BJ (cell line): Measurements from ENCODE around the gene MIOX. TPM values are rescaled to one million over a fixed set of nuclear protein-coding genes. Genes with fewer than 3 reads are reported as not detected.

Source experiments
- CTCF ChIA-PET: fragments of 350-600 bp; formaldehyde crosslinking; extraction: SDS; loops from one replicate; lab custom pipeline; 2021; ENCODE audit warnings: antibody characterized with exemption, inconsistent platforms; lab: Yijun Ruan, JAX
- POLR2A ChIA-PET: fragments of 300-600 bp; sonication (Branson Sonifier 250); formaldehyde crosslinking; extraction: SDS; loops from one replicate; lab custom pipeline; 2021; ENCODE audit warnings: antibody characterized with exemption; lab: Charles Lee
- DNase-seq: peaks from one replicate; pipeline ENCODE4 v3.0.0-alpha.2; 2011; ENCODE audit warnings: low read depth
- H3K27me3 ChIP-seq: 2 replicates; pipeline ENCODE4 v1.6.0; 2011; ENCODE audit warnings: low read length; ENCODE audit not compliant: control insufficient read depth, insufficient read depth
- H3K36me3 ChIP-seq: 2 replicates; pipeline ENCODE4 v1.5.1; 2011; ENCODE audit warnings: low read length; ENCODE audit not compliant: control insufficient read depth, insufficient read depth
- H3K4me3 ChIP-seq: 2 replicates; pipeline ENCODE4 v1.5.1; 2011; ENCODE audit warnings: low read depth, mild to moderate bottlenecking, control low read depth, low read length
- polyA minus RNA-seq: library from RNA; depleted of rRNA, polyadenylated mRNA; stranded (reverse); fragments of >200 nt; gene quantifications from 2 replicates; pipeline ENCODE4 v1.2.3, GENCODE V29; 2011; rRNA and poly(A)+ RNA removed
- polyA plus RNA-seq: library from polyadenylated mRNA; depleted of rRNA; stranded (reverse); fragments of >200 nt; gene quantifications from 2 replicates; pipeline ENCODE4 v1.2.3, GENCODE V29; 2011; rRNA removed
- TF ChIP-seq, protein P1 (sequence below): IDR thresholded peaks from 2 replicates; pipeline ENCODE4 v1.5.1; 2011; ENCODE audit warnings: low read depth, mild to moderate bottlenecking, control low read depth, inconsistent platforms, low read length, moderate library complexity; ENCODE audit not compliant: insufficient read depth

MIOX gene
- 0.16 and 0.20 TPM in 2 replicates for polyA plus RNA-seq
- polyA minus RNA-seq, result not detected in 2 replicates

DNA sequence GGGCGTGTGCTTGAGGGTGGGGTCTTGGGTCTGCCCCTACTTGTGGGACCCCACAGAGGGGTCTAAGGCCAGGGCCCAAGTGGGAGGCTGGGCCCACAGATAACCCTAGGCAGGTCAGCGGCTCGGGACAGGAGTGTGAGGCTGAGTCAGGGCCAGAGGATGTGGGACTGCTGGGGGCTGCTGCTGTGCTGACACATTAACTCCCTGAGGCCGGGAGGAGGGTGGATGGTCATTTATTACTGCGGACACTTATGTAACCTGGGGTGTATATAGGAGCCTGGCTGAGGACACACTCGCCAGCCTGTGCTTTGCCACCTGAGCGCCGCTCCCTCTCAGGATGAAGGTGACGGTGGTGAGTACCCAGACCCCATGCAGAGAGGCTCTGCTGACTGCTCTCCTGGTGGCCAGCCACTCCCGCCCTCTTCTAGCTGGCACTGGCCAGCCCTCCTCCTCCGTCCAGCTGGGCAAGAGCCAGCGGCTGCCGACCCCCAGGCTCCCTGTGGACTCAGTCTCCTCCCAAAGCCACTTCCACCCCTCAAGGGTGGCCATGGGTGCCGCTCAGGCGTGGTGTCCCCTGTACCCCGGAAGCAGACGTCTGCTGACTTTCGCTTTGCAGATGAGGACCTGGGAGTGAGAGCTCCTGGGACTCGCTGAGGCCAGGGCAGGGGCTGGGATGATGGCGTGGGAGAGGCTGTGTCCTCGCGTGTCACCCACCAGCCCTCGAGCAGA is at the start of gene MIOX:
TSS of gene MIOX (plus strand) at position 299 of the 729 bp plus-strand sequence. CDS start at position 338, 39 bp downstream.
- ChIA-PET POLR2A (no interaction called here), CTCF (interaction anchor here (0.7 to 1.1 kb wide), 2 partner anchors 11 to 15 kb away, joined by 3 to 5 read pairs; no protein-coding TSS in a partner anchor)
- no peak for DNase-seq
- Histone ChIP-seq H3K4me3 (no peak within 1 kb of the TSS), H3K27me3 (no peaks in the 10 kb centered on the region), H3K36me3 (peaks cover 8% of the 10 kb centered on the region; the same call in 1 of the 2 replicates)
- TF ChIP-seq, protein P1, sequence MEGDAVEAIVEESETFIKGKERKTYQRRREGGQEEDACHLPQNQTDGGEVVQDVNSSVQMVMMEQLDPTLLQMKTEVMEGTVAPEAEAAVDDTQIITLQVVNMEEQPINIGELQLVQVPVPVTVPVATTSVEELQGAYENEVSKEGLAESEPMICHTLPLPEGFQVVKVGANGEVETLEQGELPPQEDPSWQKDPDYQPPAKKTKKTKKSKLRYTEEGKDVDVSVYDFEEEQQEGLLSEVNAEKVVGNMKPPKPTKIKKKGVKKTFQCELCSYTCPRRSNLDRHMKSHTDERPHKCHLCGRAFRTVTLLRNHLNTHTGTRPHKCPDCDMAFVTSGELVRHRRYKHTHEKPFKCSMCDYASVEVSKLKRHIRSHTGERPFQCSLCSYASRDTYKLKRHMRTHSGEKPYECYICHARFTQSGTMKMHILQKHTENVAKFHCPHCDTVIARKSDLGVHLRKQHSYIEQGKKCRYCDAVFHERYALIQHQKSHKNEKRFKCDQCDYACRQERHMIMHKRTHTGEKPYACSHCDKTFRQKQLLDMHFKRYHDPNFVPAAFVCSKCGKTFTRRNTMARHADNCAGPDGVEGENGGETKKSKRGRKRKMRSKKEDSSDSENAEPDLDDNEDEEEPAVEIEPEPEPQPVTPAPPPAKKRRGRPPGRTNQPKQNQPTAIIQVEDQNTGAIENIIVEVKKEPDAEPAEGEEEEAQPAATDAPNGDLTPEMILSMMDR, result no peak

DNA sequence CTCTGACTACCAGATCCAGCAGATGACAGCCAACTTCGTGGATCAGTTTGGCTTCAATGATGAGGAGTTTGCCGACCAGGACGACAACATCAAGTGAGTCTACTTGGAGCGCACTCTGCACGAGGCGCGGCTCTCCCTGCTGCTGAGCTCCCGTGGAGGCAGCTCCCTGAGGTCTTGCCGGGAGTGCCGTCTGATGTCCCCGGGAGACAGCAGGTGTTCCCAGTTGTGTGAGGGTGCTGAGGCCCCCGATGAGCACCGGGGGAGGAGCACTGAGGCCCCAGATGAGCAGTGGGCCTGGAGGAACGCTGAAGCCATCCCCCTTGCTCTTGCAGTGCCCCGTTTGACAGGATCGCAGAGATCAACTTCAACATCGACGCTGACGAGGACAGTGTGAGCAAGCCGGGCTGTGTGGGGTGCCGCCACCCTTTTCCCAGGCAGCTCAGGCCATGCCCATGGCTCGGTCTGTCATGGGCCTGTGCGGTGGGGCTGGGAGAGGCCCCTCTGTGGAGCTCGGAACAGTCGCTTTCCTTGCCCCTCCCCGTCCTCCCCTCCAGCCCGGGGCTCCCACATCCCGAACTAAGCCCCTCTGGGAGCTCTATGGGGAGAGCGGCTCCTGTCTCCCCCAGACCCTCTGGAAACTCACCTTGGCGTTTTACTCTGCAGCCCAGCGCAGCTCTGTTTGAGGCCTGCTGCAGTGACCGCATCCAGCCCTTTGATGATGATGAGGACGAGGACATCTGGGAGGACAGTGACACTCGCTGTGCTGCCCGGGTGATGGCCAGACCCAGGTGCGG is 49.0 kb upstream of the MIOX start:
- ChIA-PET CTCF (interaction anchor here (0.6 to 1.3 kb wide), 3 partner anchors 65 to 246 kb away, joined by 3 to 5 read pairs (median 4); no protein-coding TSS in a partner anchor), POLR2A (interaction anchor here (0.5 kb wide), 1 partner anchor 128 kb away, joined by 25 read pairs; no protein-coding TSS in a partner anchor)

DNA sequence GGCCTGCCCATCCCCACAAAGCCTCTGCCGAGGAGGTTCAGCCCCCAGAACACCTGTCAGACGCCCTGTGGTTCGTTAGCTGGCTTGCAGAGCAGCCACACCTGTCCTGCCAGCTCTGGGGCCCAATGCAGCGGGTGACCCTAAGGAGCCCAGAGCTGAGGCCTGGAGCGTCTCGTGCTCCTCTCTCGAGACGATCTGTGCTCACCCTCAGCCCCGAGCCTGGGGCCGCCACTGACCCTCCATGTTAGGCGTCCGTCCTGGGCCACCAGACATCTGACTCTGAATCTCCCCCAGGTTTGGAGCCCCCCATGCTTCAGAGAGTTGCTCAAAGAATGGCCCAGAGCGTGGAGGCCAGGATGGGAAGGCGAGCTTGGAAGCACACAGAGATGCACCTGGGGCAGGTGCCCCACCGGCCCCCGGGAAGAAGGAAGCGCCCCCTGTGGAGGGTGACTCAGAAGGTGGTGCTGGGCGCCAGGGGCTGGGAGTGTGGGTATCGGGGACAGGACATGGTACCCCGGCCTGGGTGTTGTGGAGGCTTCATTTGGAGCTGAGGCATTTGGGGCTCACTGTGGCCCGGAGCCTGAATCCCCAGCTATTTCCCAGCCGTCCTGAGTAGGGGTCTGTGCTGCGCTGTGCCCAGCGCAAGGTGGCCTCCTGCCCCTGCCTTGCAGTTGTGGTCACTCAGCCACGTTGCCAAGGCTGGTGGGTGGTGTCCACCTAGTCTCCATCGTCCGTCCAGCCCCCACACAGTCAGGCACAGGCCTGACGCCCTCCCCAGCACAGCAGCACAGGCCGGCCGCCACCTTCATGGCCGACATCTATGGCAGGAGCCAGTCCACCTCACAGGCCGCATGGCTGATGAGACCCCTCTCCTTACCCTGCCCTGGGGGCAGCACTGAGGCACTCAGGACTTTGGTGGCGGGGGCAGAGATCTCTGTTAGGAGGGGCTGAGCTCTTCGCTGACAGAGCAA is 48.1 kb upstream of the MIOX start:
- ChIA-PET POLR2A (interaction anchor here (0.5 kb wide), 1 partner anchor 129 kb away, joined by 25 read pairs; no protein-coding TSS in a partner anchor), CTCF (interaction anchor here (0.6 to 1.3 kb wide), 2 partner anchors 64 to 182 kb away, joined by 3 to 5 read pairs; no protein-coding TSS in a partner anchor)
- Histone ChIP-seq H3K27me3 (no peaks in the 10 kb centered on the region), H3K36me3 (peaks cover 40% of the 10 kb centered on the region), H3K4me3 (no peak overlapping the region)
- DNase-seq, result no peak
- TF ChIP-seq, protein P1, result no peak

More for the DNA sequence above, 49.0 kb upstream of the MIOX start:
- Histone ChIP-seq H3K4me3 (no peak overlapping the region), H3K27me3 (no peaks in the 10 kb centered on the region), H3K36me3 (peaks cover 42% of the 10 kb centered on the region)
- TF ChIP-seq, protein P1, result no peak
- DNase-seq, result no peak

DNA sequence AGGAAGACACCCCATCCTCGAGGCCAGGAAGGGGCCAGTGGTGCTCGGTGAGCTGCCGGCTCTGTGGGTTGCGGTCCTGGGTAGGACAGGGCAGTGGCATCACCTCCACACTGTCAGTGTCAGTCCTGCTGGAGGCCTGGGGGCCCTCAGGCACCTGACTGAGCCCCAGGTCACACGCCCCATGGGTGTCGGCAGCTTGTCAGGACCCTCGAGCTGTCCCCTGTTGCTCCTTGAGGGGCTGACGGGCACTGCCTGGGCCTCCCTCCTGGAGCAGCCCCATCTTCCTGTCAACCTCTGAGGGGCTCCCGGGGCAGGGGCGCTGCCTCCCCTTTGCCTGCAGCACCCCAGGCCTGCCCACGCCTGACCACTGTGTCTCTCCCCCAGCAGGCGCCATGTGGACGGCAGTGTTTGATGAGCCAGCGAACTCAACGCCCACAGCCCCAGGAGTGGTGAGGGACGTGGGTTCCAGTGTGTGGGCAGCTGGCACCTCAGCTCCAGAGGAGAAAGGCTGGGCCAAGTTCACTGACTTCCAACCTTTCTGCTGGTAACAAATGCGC is 47.3 kb upstream of the MIOX start:
- H3K4me3 ChIP-seq, result no peak overlapping the region
- H3K36me3 ChIP-seq, result peaks cover 40% of the 10 kb centered on the region
- no peak for DNase-seq
- CTCF ChIA-PET, result interaction anchor here (0.7 kb wide), 1 partner anchor 13 kb away, joined by 3 read pairs; no protein-coding TSS in a partner anchor
- H3K27me3 ChIP-seq, result no peaks in the 10 kb centered on the region
- POLR2A ChIA-PET, result no interaction called here
- TF ChIP-seq, protein P1, result no peak
